Nephron (organoid): ENCODE measurements around the gene IGF1R.

Source experiments
- H3K27ac Mint-ChIP-seq, 3 experiments: 2 replicates each; pipeline ENCODE4 v1.8.0; 2020; ENCODE audit warnings: mixed read lengths in 3 of 3, mild to moderate bottlenecking in 2 of 3, moderate library complexity in 1 of 3
- H3K27me3 Mint-ChIP-seq: 2 replicates; pipeline ENCODE4 v1.8.0; 2021; ENCODE audit warnings: low read depth, mild to moderate bottlenecking, moderate library complexity, mixed read lengths
- H3K36me3 Mint-ChIP-seq: 2 replicates; pipeline ENCODE4 v1.8.0; 2020; ENCODE audit warnings: low read depth, mixed read lengths
- H3K4me1 Mint-ChIP-seq: 2 replicates; pipeline ENCODE4 v1.8.0; 2020; ENCODE audit warnings: mixed read lengths
- H3K4me3 Mint-ChIP-seq, 3 experiments: 2 replicates each; pipeline ENCODE4 v1.8.0; 2020; ENCODE audit warnings: mild to moderate bottlenecking in 3 of 3, mixed read lengths in 3 of 3, moderate library complexity in 2 of 3
- H3K9me3 Mint-ChIP-seq: 2 replicates; pipeline ENCODE4 v1.8.0; 2020; ENCODE audit warnings: mixed read lengths
- CTCF ChIP-seq, 3 experiments: fragments of 200-600 bp; sonication (generic); IDR thresholded peaks; one replicate each; pipeline ENCODE4 v1.5.0; 2021; ENCODE audit warnings: antibody characterized with exemption in 3 of 3; ENCODE audit not compliant: unreplicated experiment in 3 of 3

IGF1R gene

GRCh38 chr15:98850961-98851572 lies 202.7 kb downstream of the IGF1R start:
- Mint-ChIP-seq H3K27me3 (no peaks in the 10 kb centered on the region), H3K9me3 (no peaks in the 10 kb centered on the region), H3K27ac (peak overlapping the region; percentile 89 to 96 (median 95)), H3K36me3 (no peaks in the 10 kb centered on the region), H3K4me3 (peak overlapping the region; percentile 88 to 91 (median 90)), H3K4me1 (peaks cover 72% of the 10 kb centered on the region)
- TF ChIP-seq CTCF (IDR thresholded peaks at IDR 0.05; ENCODE audit: unreplicated experiment in 3 of 3), result peak; percentile 72 to 81 (median 77)

- H3K4me1 Mint-ChIP-seq, result peaks cover 76% of the 10 kb centered on the region
- TF ChIP-seq CTCF (IDR thresholded peaks at IDR 0.05; ENCODE audit: unreplicated experiment in 3 of 3), result no peak
- no peaks in the 10 kb centered on the region for H3K36me3 Mint-ChIP-seq
- peak overlapping the region; percentile 87 to 96 (median 89) for H3K27ac Mint-ChIP-seq
- no peaks in the 10 kb centered on the region for H3K27me3 Mint-ChIP-seq
- H3K4me3 Mint-ChIP-seq, result peak overlapping the region; percentile 88 to 91 (median 90)
- no peaks in the 10 kb centered on the region for H3K9me3 Mint-ChIP-seq
These were observed 204.8 kb downstream of the IGF1R start for GRCh38 chr15:98853161-98853560.

- TF ChIP-seq CTCF (IDR thresholded peaks at IDR 0.05; ENCODE audit: unreplicated experiment in 3 of 3), result no peak
- no peaks in the 10 kb centered on the region for H3K27me3 Mint-ChIP-seq
- H3K4me3 Mint-ChIP-seq, result peak overlapping the region; percentile 88 to 91 (median 90)
- H3K36me3 Mint-ChIP-seq, result no peaks in the 10 kb centered on the region
- H3K27ac Mint-ChIP-seq, result peak overlapping the region; percentile 87 to 96 (median 89)
- H3K4me1 Mint-ChIP-seq, result peaks cover 77% of the 10 kb centered on the region
- no peaks in the 10 kb centered on the region for H3K9me3 Mint-ChIP-seq
These were observed 205.5 kb downstream of the IGF1R start for GRCh38 chr15:98853617-98854420.

GRCh38 chr15:98854496-98854895 lies 206.2 kb downstream of the IGF1R start:
- peak overlapping the region; percentile 87 to 96 (median 89) for H3K27ac Mint-ChIP-seq
- no peaks in the 10 kb centered on the region for H3K27me3 Mint-ChIP-seq
- H3K36me3 Mint-ChIP-seq, result no peaks in the 10 kb centered on the region
- H3K4me1 Mint-ChIP-seq, result peaks cover 77% of the 10 kb centered on the region
- H3K4me3 Mint-ChIP-seq, result peak overlapping the region; percentile 88 to 91 (median 90)
- H3K9me3 Mint-ChIP-seq, result no peaks in the 10 kb centered on the region
- no peak for TF ChIP-seq CTCF (IDR thresholded peaks at IDR 0.05; ENCODE audit: unreplicated experiment in 3 of 3)

- H3K4me1 Mint-ChIP-seq, result peaks cover 72% of the 10 kb centered on the region
- H3K27ac Mint-ChIP-seq, result peak overlapping the region; percentile 40 to 89 (median 87)
These were observed 206.9 kb downstream of the IGF1R start for GRCh38 chr15:98855067-98855814.

More at GRCh38 chr15:98855067-98855814, 206.9 kb downstream of the IGF1R start:
- no peaks in the 10 kb centered on the region for H3K9me3 Mint-ChIP-seq
- no peak for TF ChIP-seq CTCF (IDR thresholded peaks at IDR 0.05; ENCODE audit: unreplicated experiment in 3 of 3)
- H3K4me3 Mint-ChIP-seq, result peak overlapping the region; percentile 34 to 62 (median 42)
- no peaks in the 10 kb centered on the region for H3K27me3 Mint-ChIP-seq
- H3K36me3 Mint-ChIP-seq, result no peaks in the 10 kb centered on the region
